ENCODE measurements around the gene OAS2.
"Not testable (repeated sequence)": the region's sequence is repeated elsewhere in the genome, so short reads cannot be mapped to it uniquely, and the experiment has no call there.

OAS2 gene

GRCh38 chr12:112957125-112957524, 21.2 kb upstream of the OAS2 start:
- DNase-seq: not testable (repeated sequence)

GRCh38 chr12:112961074-112961473, 17.2 kb upstream of the OAS2 start:
- DNase-seq: no peak

GRCh38 chr12:112961536-112961935, 16.8 kb upstream of the OAS2 start:
- DNase-seq: no peak

GRCh38 chr12:112962561-112962960, 15.8 kb upstream of the OAS2 start:
- no peak for DNase-seq

GRCh38 chr12:112963227-112963861, 15.0 kb upstream of the OAS2 start:
- DNase-seq: no peak

GRCh38 chr12:112964067-112964670, 14.2 kb upstream of the OAS2 start:
- no peak for DNase-seq

- no peak for DNase-seq
Measured at GRCh38 chr12:112964915-112965314, 13.4 kb upstream of the OAS2 start.

- DNase-seq: no peak
Measured at GRCh38 chr12:112965643-112966042, 12.7 kb upstream of the OAS2 start.

GRCh38 chr12:112967306-112967705, 11.0 kb upstream of the OAS2 start:
- DNase-seq: no peak

GRCh38 chr12:112967858-112968257, 10.5 kb upstream of the OAS2 start:
- no peak for DNase-seq

GRCh38 chr12:112969547-112970306, 8.6 kb upstream of the OAS2 start:
- DNase-seq: no peak

GRCh38 chr12:112970391-112970790, 7.9 kb upstream of the OAS2 start:
- DNase-seq: no peak

- no peak for DNase-seq
Measured at GRCh38 chr12:112971248-112971647, 7.1 kb upstream of the OAS2 start.

- DNase-seq: no peak
Measured at GRCh38 chr12:112973011-112973735, 5.1 kb upstream of the OAS2 start.

- no peak for DNase-seq
Measured at GRCh38 chr12:112973818-112974231, 4.5 kb upstream of the OAS2 start.

- no peak for DNase-seq
Measured at GRCh38 chr12:112974904-112975303, 3.4 kb upstream of the OAS2 start.

- DNase-seq: no peak
Measured at GRCh38 chr12:112977139-112977538, 1.2 kb upstream of the OAS2 start.

- no peak for DNase-seq
Measured at GRCh38 chr12:112977641-112978040, 678 bp upstream of the OAS2 start.

GRCh38 chr12:112979041-112979680, 842 bp downstream of the OAS2 start:
- DNase-seq: no peak

- DNase-seq: no peak
Measured at GRCh38 chr12:112980491-112981158, 2.3 kb downstream of the OAS2 start.

GRCh38 chr12:112985642-112986290, 7.4 kb downstream of the OAS2 start:
- DNase-seq: no peak

- DNase-seq: no peak
Measured at GRCh38 chr12:112986291-112986800, 8.0 kb downstream of the OAS2 start.
